ENCODE results near the gene AFAP1L1.
"Not testable (repeated sequence)": the region's sequence is repeated elsewhere in the genome, so short reads cannot be mapped to it uniquely, and the experiment has no call there.

AFAP1L1 gene

GRCh38 chr5:149260761-149261160 lies 10.9 kb upstream of the AFAP1L1 start:
- no peak overlapping the region for H3K4me3 ChIP-seq
- H3K4me2 ChIP-seq, result no peak overlapping the region
- peaks cover 21% of the 10 kb centered on the region for H3K4me1 ChIP-seq
- no peaks in the 10 kb centered on the region for H3K27me3 ChIP-seq
- H3K36me3 ChIP-seq, result no peaks in the 10 kb centered on the region
- no peak overlapping the region for H3K9ac ChIP-seq
- no peaks in the 10 kb centered on the region for H3K9me3 ChIP-seq
- no peaks in the 10 kb centered on the region for H4K20me1 ChIP-seq
- TF ChIP-seq Cebpa-rat (IDR thresholded peaks at IDR 0.05), result no peak
- H3K27ac ChIP-seq, result no peak overlapping the region

- H3K4me2 ChIP-seq, result no peak overlapping the region
- peaks cover 22% of the 10 kb centered on the region for H3K4me1 ChIP-seq
- H3K36me3 ChIP-seq, result no peaks in the 10 kb centered on the region
- H3K27ac ChIP-seq, result no peak overlapping the region
- no peaks in the 10 kb centered on the region for H4K20me1 ChIP-seq
- TF ChIP-seq Cebpa-rat (IDR thresholded peaks at IDR 0.05), result no peak
- no peak overlapping the region for H3K9ac ChIP-seq
- no peak overlapping the region for H3K4me3 ChIP-seq
- H3K9me3 ChIP-seq, result no peaks in the 10 kb centered on the region
- no peaks in the 10 kb centered on the region for H3K27me3 ChIP-seq
Measured at GRCh38 chr5:149261246-149261645, 10.4 kb upstream of the AFAP1L1 start.

- no peak overlapping the region for H3K9ac ChIP-seq
- H3K9me3 ChIP-seq, result no peaks in the 10 kb centered on the region
- H3K4me1 ChIP-seq, result peaks cover 22% of the 10 kb centered on the region
- H3K36me3 ChIP-seq, result no peaks in the 10 kb centered on the region
- no peak for TF ChIP-seq Cebpa-rat (IDR thresholded peaks at IDR 0.05)
- H3K4me3 ChIP-seq, result no peak overlapping the region
- H3K27me3 ChIP-seq, result no peaks in the 10 kb centered on the region
- H4K20me1 ChIP-seq, result no peaks in the 10 kb centered on the region
- no peak overlapping the region for H3K4me2 ChIP-seq
- no peak overlapping the region for H3K27ac ChIP-seq
Measured at GRCh38 chr5:149262315-149262714, 9.3 kb upstream of the AFAP1L1 start.

GRCh38 chr5:149264439-149265067 lies 7.1 kb upstream of the AFAP1L1 start:
- Histone ChIP-seq H3K9me3 (peaks cover 7% of the 10 kb centered on the region; the same call in 1 of the 2 replicates), H3K36me3 (no peaks in the 10 kb centered on the region), H3K27me3 (no peaks in the 10 kb centered on the region), H3K4me3 (no peak overlapping the region), H3K4me1 (peaks cover 22% of the 10 kb centered on the region), H3K9ac (no peak overlapping the region), H3K27ac (no peak overlapping the region), H3K4me2 (peak overlapping the region; percentile 58), H4K20me1 (no peaks in the 10 kb centered on the region)
- TF ChIP-seq Cebpa-rat (IDR thresholded peaks at IDR 0.05), result no peak

- no peak overlapping the region for H3K9ac ChIP-seq
- no peak overlapping the region for H3K4me3 ChIP-seq
- H3K27me3 ChIP-seq, result peaks cover under 1% of the 10 kb centered on the region; the same call in 1 of the 2 replicates
- no peaks in the 10 kb centered on the region for H3K36me3 ChIP-seq
- H4K20me1 ChIP-seq, result no peaks in the 10 kb centered on the region
- peak overlapping the region; percentile 58 for H3K4me2 ChIP-seq
- peaks cover 22% of the 10 kb centered on the region for H3K4me1 ChIP-seq
- no peak for TF ChIP-seq Cebpa-rat (IDR thresholded peaks at IDR 0.05)
- no peak overlapping the region for H3K27ac ChIP-seq
- peaks cover 7% of the 10 kb centered on the region; the same call in 1 of the 2 replicates for H3K9me3 ChIP-seq
Measured at GRCh38 chr5:149265068-149265465, 6.6 kb upstream of the AFAP1L1 start.

- Histone ChIP-seq H3K4me2 (0 out of 2 replicates have a peak overlapping the region, but pooled peaks have one; percentile 58), H4K20me1 (no peaks in the 10 kb centered on the region), H3K4me1 (peaks cover 22% of the 10 kb centered on the region), H3K27me3 (peaks cover 5% of the 10 kb centered on the region), H3K4me3 (no peak overlapping the region), H3K27ac (no peak overlapping the region), H3K9ac (no peak overlapping the region), H3K36me3 (no peaks in the 10 kb centered on the region), H3K9me3 (peaks cover 7% of the 10 kb centered on the region; the same call in 1 of the 2 replicates)
- TF ChIP-seq Cebpa-rat (IDR thresholded peaks at IDR 0.05), result no peak
Measured at GRCh38 chr5:149265597-149265996, 6.1 kb upstream of the AFAP1L1 start.

GRCh38 chr5:149267241-149267973 lies 4.3 kb upstream of the AFAP1L1 start:
- Histone ChIP-seq H3K27me3 (peaks cover 23% of the 10 kb centered on the region), H3K4me1 (peaks cover 30% of the 10 kb centered on the region), H4K20me1 (no peaks in the 10 kb centered on the region), H3K9me3 (peaks cover 7% of the 10 kb centered on the region; the same call in 1 of the 2 replicates), H3K27ac (no peak overlapping the region), H3K4me2 (no peak overlapping the region), H3K4me3 (no peak overlapping the region), H3K9ac (no peak overlapping the region), H3K36me3 (no peaks in the 10 kb centered on the region)
- no peak for TF ChIP-seq Cebpa-rat (IDR thresholded peaks at IDR 0.05)

GRCh38 chr5:149268928-149269557 lies 2.6 kb upstream of the AFAP1L1 start:
- H3K27ac ChIP-seq, result no peak overlapping the region
- H3K36me3 ChIP-seq, result no peaks in the 10 kb centered on the region
- no peaks in the 10 kb centered on the region for H4K20me1 ChIP-seq
- H3K9me3 ChIP-seq, result peaks cover 7% of the 10 kb centered on the region; the same call in 1 of the 2 replicates
- H3K27me3 ChIP-seq, result peaks cover 35% of the 10 kb centered on the region
- no peak overlapping the region for H3K9ac ChIP-seq
- H3K4me1 ChIP-seq, result peaks cover 37% of the 10 kb centered on the region
- H3K4me3 ChIP-seq, result no peak overlapping the region
- TF ChIP-seq Cebpa-rat (IDR thresholded peaks at IDR 0.05), result no peak
- no peak overlapping the region for H3K4me2 ChIP-seq

- peak overlapping the region; percentile 96 for H3K4me2 ChIP-seq
Measured at GRCh38 chr5:149271195-149271715, 404 bp upstream of the AFAP1L1 start.

GRCh38 chr5:149272781-149273180 lies 1.1 kb downstream of the AFAP1L1 start:
- Histone ChIP-seq H3K4me2 (peak overlapping the region; percentile 96), H3K4me1 (peaks cover 19% of the 10 kb centered on the region), H3K27me3 (peaks cover 35% of the 10 kb centered on the region), H3K4me3 (peak overlapping the region; percentile 81)
- H3K9ac ChIP-seq, H3K27ac ChIP-seq, H3K9me3 ChIP-seq, H3K36me3 ChIP-seq, H4K20me1 ChIP-seq: not testable (repeated sequence)

More at GRCh38 chr5:149271195-149271715, 404 bp upstream of the AFAP1L1 start:
- H4K20me1 ChIP-seq, result no peaks in the 10 kb centered on the region
- H3K27me3 ChIP-seq, result peaks cover 35% of the 10 kb centered on the region
- H3K9ac ChIP-seq, result peak overlapping the region; percentile 75
- no peaks in the 10 kb centered on the region for H3K36me3 ChIP-seq
- H3K4me3 ChIP-seq, result peak overlapping the region; percentile 81
- H3K27ac ChIP-seq, result no peak overlapping the region
- H3K4me1 ChIP-seq, result peaks cover 19% of the 10 kb centered on the region
- TF ChIP-seq Cebpa-rat (IDR thresholded peaks at IDR 0.05), result peak; percentile 68; the same call in 1 of the 2 replicates
- peaks cover 7% of the 10 kb centered on the region; the same call in 1 of the 2 replicates for H3K9me3 ChIP-seq

Measured in BLaER1 (cell line).